Measurements from ENCODE around the gene RAB41.

RAB41 gene

GRCh38 chrX:70324326-70324725 lies 42.4 kb downstream of the RAB41 start:
- TF ChIP-seq, protein P1, sequence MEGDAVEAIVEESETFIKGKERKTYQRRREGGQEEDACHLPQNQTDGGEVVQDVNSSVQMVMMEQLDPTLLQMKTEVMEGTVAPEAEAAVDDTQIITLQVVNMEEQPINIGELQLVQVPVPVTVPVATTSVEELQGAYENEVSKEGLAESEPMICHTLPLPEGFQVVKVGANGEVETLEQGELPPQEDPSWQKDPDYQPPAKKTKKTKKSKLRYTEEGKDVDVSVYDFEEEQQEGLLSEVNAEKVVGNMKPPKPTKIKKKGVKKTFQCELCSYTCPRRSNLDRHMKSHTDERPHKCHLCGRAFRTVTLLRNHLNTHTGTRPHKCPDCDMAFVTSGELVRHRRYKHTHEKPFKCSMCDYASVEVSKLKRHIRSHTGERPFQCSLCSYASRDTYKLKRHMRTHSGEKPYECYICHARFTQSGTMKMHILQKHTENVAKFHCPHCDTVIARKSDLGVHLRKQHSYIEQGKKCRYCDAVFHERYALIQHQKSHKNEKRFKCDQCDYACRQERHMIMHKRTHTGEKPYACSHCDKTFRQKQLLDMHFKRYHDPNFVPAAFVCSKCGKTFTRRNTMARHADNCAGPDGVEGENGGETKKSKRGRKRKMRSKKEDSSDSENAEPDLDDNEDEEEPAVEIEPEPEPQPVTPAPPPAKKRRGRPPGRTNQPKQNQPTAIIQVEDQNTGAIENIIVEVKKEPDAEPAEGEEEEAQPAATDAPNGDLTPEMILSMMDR (IDR thresholded peaks at IDR 0.05; ENCODE audit: low read depth, low read length), result no peak
- H3K4me3 ChIP-seq (ENCODE audit: low read depth, low read length), result no peak overlapping the region

- TF ChIP-seq, protein P1 (IDR thresholded peaks at IDR 0.05; ENCODE audit: low read depth, low read length), result no peak
Observed at GRCh38 chrX:70331161-70331560, 49.2 kb downstream of the RAB41 start.

DNA sequence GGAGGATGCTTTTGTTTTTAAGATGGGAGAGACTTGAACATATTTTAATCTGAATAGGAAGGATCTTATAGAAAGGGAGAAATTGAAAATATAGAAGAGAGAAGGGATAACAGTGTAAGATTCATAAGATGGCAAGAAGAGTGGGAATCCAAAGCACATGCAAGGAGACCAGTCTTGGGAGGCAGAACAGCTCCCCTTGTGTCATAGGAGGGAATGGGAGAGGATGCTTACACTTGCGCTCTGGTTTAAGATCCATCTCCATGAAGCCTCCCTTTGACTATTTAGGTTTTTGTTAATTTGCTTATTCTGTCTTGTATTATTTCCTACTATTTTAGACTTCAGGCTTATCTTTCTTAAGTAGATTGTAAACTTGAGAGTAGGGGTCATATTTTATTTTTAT lies 50.6 kb downstream of the RAB41 start:
- H3K4me3 ChIP-seq (ENCODE audit: low read depth, low read length), result no peak overlapping the region
- TF ChIP-seq, protein P1 (IDR thresholded peaks at IDR 0.05; ENCODE audit: low read depth, low read length), result no peak

More at GRCh38 chrX:70331161-70331560, 49.2 kb downstream of the RAB41 start:
- no peak overlapping the region for H3K4me3 ChIP-seq (ENCODE audit: low read depth, low read length)

Measured in WI38 (cell line).